ENCODE results near the gene SNORC. TPM values are rescaled to one million over a fixed set of nuclear protein-coding genes. Genes with fewer than 3 reads are reported as not detected.

Gene SNORC
- total and polyA plus RNA-seq, 2 of the 4 experiments (the other 2 are of a cell fraction), result under 0.01 to 0.67 TPM

- in situ Hi-C loops (cut with MboI; ENCODE audit: low sequenced_read_pairs) (loop anchor here (5.0 to 10.0 kb wide), 2 partner anchors 205 to 402 kb away; partner anchors contain the start of gene ATG16L1), intact Hi-C loops (cut with micrococcal nuclease) (no loop called here), dilution Hi-C loops (cut with HindIII; ENCODE audit: low sequenced_read_pairs, unreplicated experiment) (no loop called here)
- Histone ChIP-seq H4K8ac (ENCODE audit: low read depth in 2 of 2, low read length in 2 of 2) (no peak overlapping the region), H2BK15ac (ENCODE audit: low read depth, low read length) (no peak overlapping the region), H3K14ac (replicated peaks; ENCODE audit: low read depth, low read length) (no peak overlapping the region), H2BK120ac (ENCODE audit: low read depth, low read length) (no peak overlapping the region), H2BK20ac (ENCODE audit: low read depth, low read length) (no peak overlapping the region), H4K91ac (ENCODE audit: insufficient read depth, low read depth, low read length) (no peak overlapping the region), H2AFZ (replicated peaks; ENCODE audit: low read length, poor library complexity) (no peak overlapping the region), H3K27ac (ENCODE audit: insufficient read depth, low read length) (no peak overlapping the region), H3K9me1 (ENCODE audit: insufficient read depth, low read length) (no peaks in the 10 kb centered on the region; the same call in 1 of the 2 replicates), H2BK5ac (ENCODE audit: low read depth, low read length, poor library complexity, severe bottlenecking) (no peak overlapping the region), H3K79me1 (ENCODE audit: low read depth in 1 of 2, low read length in 2 of 2) (peaks cover 0 to 6% of the 10 kb centered on the region in 2 experiments; a peak in 2 of 4 replicates), H3K9me3 (ENCODE audit: control insufficient read depth, insufficient read depth, low read length) (no peaks in the 10 kb centered on the region), H3K36me3 (ENCODE audit: control insufficient read depth, insufficient read depth, low read length) (peaks cover 27% of the 10 kb centered on the region), H3K27me3 (ENCODE audit: control insufficient read depth, insufficient read depth, low read length) (no peaks in the 10 kb centered on the region), H3K23ac (ENCODE audit: low read depth, low read length) (no peak overlapping the region), H3K4me1 (ENCODE audit: control insufficient read depth, insufficient read depth, low read length) (peaks cover 5% of the 10 kb centered on the region), H3K9ac (ENCODE audit: low read depth, low read length) (no peak overlapping the region), H2AK5ac (ENCODE audit: low read depth, low read length) (no peak overlapping the region), H3K56ac (ENCODE audit: extremely low read depth, insufficient read depth, low read length) (no peak overlapping the region), H3K4me2 (ENCODE audit: low read depth, low read length) (no peak overlapping the region), H3K4ac (ENCODE audit: low read depth, low read length) (no peak overlapping the region), H4K5ac (ENCODE audit: low read depth, low read length) (no peak overlapping the region), H4K20me1 (ENCODE audit: insufficient read depth, low read length) (peaks cover 4% of the 10 kb centered on the region; the same call in 1 of the 2 replicates), H2AK9ac (replicated peaks; ENCODE audit: low read depth, low read length, poor library complexity) (no peak overlapping the region), H3K18ac (ENCODE audit: low read depth, low read length) (no peak overlapping the region), H3K4me3 (ENCODE audit: insufficient read depth, low read depth, low read length) (no peak overlapping the region)
- ChIA-PET CTCF (no interaction called here), POLR2A (ENCODE audit: unreplicated experiment) (no interaction called here)
- no peak for ATAC-seq (ENCODE audit: low read depth)
- BruUV-seq (replicated peaks), result no TSS peak
- no peak for DNase-seq
- WGBS, 2 experiments (ENCODE audit: extremely low coverage in 2 of 2, insufficient read length in 1 of 2), result no CpG with 5 or more reads among the region's 3 CpGs
- TF ChIP-seq NFE2L2 (IDR thresholded peaks at IDR 0.05; ENCODE audit: low read depth, low read length) (no peak), MXI1 (IDR thresholded peaks at IDR 0.05; ENCODE audit: borderline replicate concordance, low read depth, low read length) (no peak), CEBPB (IDR thresholded peaks at IDR 0.05; ENCODE audit: low read depth, low read length) (no peak), ELK1 (IDR thresholded peaks at IDR 0.05; ENCODE audit: borderline replicate concordance, low read depth, low read length) (no peak), BHLHE40 (IDR thresholded peaks at IDR 0.05; ENCODE audit: low read depth, low read length) (no peak), RAD21 (IDR thresholded peaks at IDR 0.05; ENCODE audit: low read length) (no peak), POLR2A (IDR thresholded peaks at IDR 0.05; ENCODE audit: low read depth, low read length) (no peak), FOS (IDR thresholded peaks at IDR 0.05; ENCODE audit: low read depth, low read length) (no peak), RCOR1 (IDR thresholded peaks at IDR 0.05; ENCODE audit: insufficient replicate concordance, low read length) (no peak), CTCF (conservative IDR thresholded peaks at IDR 0.05; ENCODE audit: low read depth, low read length) (no peak), MAZ (IDR thresholded peaks at IDR 0.05; ENCODE audit: borderline replicate concordance, low read depth, low read length) (no peak), CHD1 (IDR thresholded peaks at IDR 0.05; ENCODE audit: low read depth, low read length) (no peak), RFX5 (IDR thresholded peaks at IDR 0.05; ENCODE audit: low read depth, low read length) (no peak), MAFK (IDR thresholded peaks at IDR 0.05; ENCODE audit: low read depth, low read length) (no peak), USF2 (IDR thresholded peaks at IDR 0.05; ENCODE audit: low read depth, low read length) (no peak), SMC3 (IDR thresholded peaks at IDR 0.05; ENCODE audit: low read depth, low read length) (no peak)
Observed at GRCh38 chr2:232850039-232850438, 20.0 kb upstream of the SNORC start.
